ENCODE data around the gene ASB10.
A peak's percentile ranks its signal among the peaks of the same experiment; 100 is the strongest.

The ASB10 gene

GRCh38 chr7:151202836-151203235 is 15.8 kb upstream of the ASB10 start:
- Histone ChIP-seq H3K9ac (ENCODE audit: low read length in 5 of 5) (no peak overlapping the region), H3K4me1 (ENCODE audit: control insufficient read depth in 5 of 5, insufficient read depth in 5 of 5, low read length in 5 of 5) (peaks cover 0 to 14% (median 8%) of the 10 kb centered on the region in 5 donors), H3K36me3 (ENCODE audit: control insufficient read depth in 5 of 5, insufficient read depth in 5 of 5, low read length in 5 of 5) (no peaks in the 10 kb centered on the region), H3K27ac (ENCODE audit: low read depth, low read length) (no peak overlapping the region), H3K4me3 (ENCODE audit: low read depth in 1 of 5, low read length in 5 of 5) (no peak overlapping the region), H3K27me3 (ENCODE audit: control insufficient read depth in 5 of 5, insufficient read depth in 4 of 5, low read length in 5 of 5) (peaks cover 19 to 27% (median 21%) of the 10 kb centered on the region in 5 donors), H3K9me3 (ENCODE audit: control insufficient read depth in 5 of 5, low read length in 5 of 5) (no peaks in the 10 kb centered on the region)

- Histone ChIP-seq H3K4me3 (ENCODE audit: low read depth in 1 of 5, low read length in 5 of 5) (no peak overlapping the region), H3K9ac (ENCODE audit: low read length in 5 of 5) (no peak overlapping the region), H3K4me1 (ENCODE audit: control insufficient read depth in 5 of 5, insufficient read depth in 5 of 5, low read length in 5 of 5) (peaks cover 0 to 14% (median 8%) of the 10 kb centered on the region in 5 donors), H3K9me3 (ENCODE audit: control insufficient read depth in 5 of 5, low read length in 5 of 5) (no peaks in the 10 kb centered on the region), H3K27ac (ENCODE audit: low read depth, low read length) (no peak overlapping the region), H3K27me3 (ENCODE audit: control insufficient read depth in 5 of 5, insufficient read depth in 4 of 5, low read length in 5 of 5) (peaks cover 16 to 23% (median 18%) of the 10 kb centered on the region in 5 donors), H3K36me3 (ENCODE audit: control insufficient read depth in 5 of 5, insufficient read depth in 5 of 5, low read length in 5 of 5) (no peaks in the 10 kb centered on the region)
Observed at GRCh38 chr7:151201751-151202150, 14.7 kb upstream of the ASB10 start.

- Histone ChIP-seq H3K27ac (ENCODE audit: low read depth, low read length) (no peak overlapping the region), H3K36me3 (ENCODE audit: control insufficient read depth in 5 of 5, insufficient read depth in 5 of 5, low read length in 5 of 5) (no peaks in the 10 kb centered on the region), H3K27me3 (ENCODE audit: control insufficient read depth in 5 of 5, insufficient read depth in 4 of 5, low read length in 5 of 5) (peaks cover 16 to 23% (median 18%) of the 10 kb centered on the region in 5 donors), H3K9ac (ENCODE audit: low read length in 5 of 5) (no peak overlapping the region), H3K4me3 (ENCODE audit: low read depth in 1 of 5, low read length in 5 of 5) (no peak overlapping the region), H3K9me3 (ENCODE audit: control insufficient read depth in 5 of 5, low read length in 5 of 5) (no peaks in the 10 kb centered on the region), H3K4me1 (ENCODE audit: control insufficient read depth in 5 of 5, insufficient read depth in 5 of 5, low read length in 5 of 5) (peaks cover 0 to 14% (median 8%) of the 10 kb centered on the region in 5 donors)
Observed at GRCh38 chr7:151201344-151201743, 14.3 kb upstream of the ASB10 start.

- peaks cover 0 to 24% (median 14%) of the 10 kb centered on the region in 5 donors for H3K4me1 ChIP-seq (ENCODE audit: control insufficient read depth in 5 of 5, insufficient read depth in 5 of 5, low read length in 5 of 5)
- peaks cover 4 to 11% (median 8%) of the 10 kb centered on the region in 5 donors for H3K27me3 ChIP-seq (ENCODE audit: control insufficient read depth in 5 of 5, insufficient read depth in 4 of 5, low read length in 5 of 5)
- no peaks in the 10 kb centered on the region for H3K9me3 ChIP-seq (ENCODE audit: control insufficient read depth in 5 of 5, low read length in 5 of 5)
- peak overlapping the region in 1 of 5 donors; percentile 16 for H3K9ac ChIP-seq (ENCODE audit: low read length in 5 of 5)
- no peaks in the 10 kb centered on the region for H3K36me3 ChIP-seq (ENCODE audit: control insufficient read depth in 5 of 5, insufficient read depth in 5 of 5, low read length in 5 of 5)
- H3K4me3 ChIP-seq (ENCODE audit: low read depth in 1 of 5, low read length in 5 of 5) = peak overlapping the region in 1 of 5 donors; percentile 27
- no peak overlapping the region for H3K27ac ChIP-seq (ENCODE audit: low read depth, low read length)
Observed at GRCh38 chr7:151198945-151199848, 12.1 kb upstream of the ASB10 start.

- H3K4me1 ChIP-seq (ENCODE audit: control insufficient read depth in 5 of 5, insufficient read depth in 5 of 5, low read length in 5 of 5) = peaks cover 0 to 25% (median 14%) of the 10 kb centered on the region in 5 donors
- H3K36me3 ChIP-seq (ENCODE audit: control insufficient read depth in 5 of 5, insufficient read depth in 5 of 5, low read length in 5 of 5) = no peaks in the 10 kb centered on the region
- no peak overlapping the region for H3K27ac ChIP-seq (ENCODE audit: low read depth, low read length)
- H3K9ac ChIP-seq (ENCODE audit: low read length in 5 of 5) = no peak overlapping the region
- H3K27me3 ChIP-seq (ENCODE audit: control insufficient read depth in 5 of 5, insufficient read depth in 4 of 5, low read length in 5 of 5) = peaks cover 0 to 9% (median 6%) of the 10 kb centered on the region in 5 donors
- H3K9me3 ChIP-seq (ENCODE audit: control insufficient read depth in 5 of 5, low read length in 5 of 5) = no peaks in the 10 kb centered on the region
- H3K4me3 ChIP-seq (ENCODE audit: low read depth in 1 of 5, low read length in 5 of 5) = no peak overlapping the region
Observed at GRCh38 chr7:151197932-151198331, 10.9 kb upstream of the ASB10 start.

- Histone ChIP-seq H3K27me3 (ENCODE audit: control insufficient read depth in 5 of 5, insufficient read depth in 4 of 5, low read length in 5 of 5) (peaks cover 0 to 9% (median 7%) of the 10 kb centered on the region in 5 donors), H3K4me3 (ENCODE audit: low read depth in 1 of 5, low read length in 5 of 5) (no peak overlapping the region), H3K36me3 (ENCODE audit: control insufficient read depth in 5 of 5, insufficient read depth in 5 of 5, low read length in 5 of 5) (no peaks in the 10 kb centered on the region), H3K27ac (ENCODE audit: low read depth, low read length) (no peak overlapping the region), H3K9ac (ENCODE audit: low read length in 5 of 5) (no peak overlapping the region), H3K4me1 (ENCODE audit: control insufficient read depth in 5 of 5, insufficient read depth in 5 of 5, low read length in 5 of 5) (peaks cover 1 to 27% (median 14%) of the 10 kb centered on the region in 5 donors), H3K9me3 (ENCODE audit: control insufficient read depth in 5 of 5, low read length in 5 of 5) (no peaks in the 10 kb centered on the region)
Observed at GRCh38 chr7:151195616-151196450, 8.8 kb upstream of the ASB10 start.

GRCh38 chr7:151194188-151194587 is 7.1 kb upstream of the ASB10 start:
- H3K4me3 ChIP-seq (ENCODE audit: low read depth in 1 of 5, low read length in 5 of 5) = no peak overlapping the region
- no peak overlapping the region for H3K9ac ChIP-seq (ENCODE audit: low read length in 5 of 5)
- H3K27ac ChIP-seq (ENCODE audit: low read depth, low read length) = no peak overlapping the region
- H3K27me3 ChIP-seq (ENCODE audit: control insufficient read depth in 5 of 5, insufficient read depth in 4 of 5, low read length in 5 of 5) = peaks cover 0 to 9% (median 7%) of the 10 kb centered on the region in 5 donors
- H3K36me3 ChIP-seq (ENCODE audit: control insufficient read depth in 5 of 5, insufficient read depth in 5 of 5, low read length in 5 of 5) = no peaks in the 10 kb centered on the region
- H3K9me3 ChIP-seq (ENCODE audit: control insufficient read depth in 5 of 5, low read length in 5 of 5) = no peaks in the 10 kb centered on the region
- H3K4me1 ChIP-seq (ENCODE audit: control insufficient read depth in 5 of 5, insufficient read depth in 5 of 5, low read length in 5 of 5) = peaks cover under 1 to 19% (median 2%) of the 10 kb centered on the region in 5 donors

GRCh38 chr7:151193203-151193978 is 6.3 kb upstream of the ASB10 start:
- Histone ChIP-seq H3K4me1 (ENCODE audit: control insufficient read depth in 5 of 5, insufficient read depth in 5 of 5, low read length in 5 of 5) (peaks cover 0 to 19% (median 1%) of the 10 kb centered on the region in 5 donors), H3K27ac (ENCODE audit: low read depth, low read length) (no peak overlapping the region), H3K9ac (ENCODE audit: low read length in 5 of 5) (no peak overlapping the region), H3K36me3 (ENCODE audit: control insufficient read depth in 5 of 5, insufficient read depth in 5 of 5, low read length in 5 of 5) (no peaks in the 10 kb centered on the region), H3K27me3 (ENCODE audit: control insufficient read depth in 5 of 5, insufficient read depth in 4 of 5, low read length in 5 of 5) (peaks cover 0 to 9% (median 7%) of the 10 kb centered on the region in 5 donors), H3K9me3 (ENCODE audit: control insufficient read depth in 5 of 5, low read length in 5 of 5) (no peaks in the 10 kb centered on the region), H3K4me3 (ENCODE audit: low read depth in 1 of 5, low read length in 5 of 5) (no peak overlapping the region)

GRCh38 chr7:151192002-151192539 is 5.0 kb upstream of the ASB10 start:
- no peaks in the 10 kb centered on the region for H3K36me3 ChIP-seq (ENCODE audit: control insufficient read depth in 5 of 5, insufficient read depth in 5 of 5, low read length in 5 of 5)
- H3K4me1 ChIP-seq (ENCODE audit: control insufficient read depth in 5 of 5, insufficient read depth in 5 of 5, low read length in 5 of 5) = peaks cover 0 to 19% (median 1%) of the 10 kb centered on the region in 5 donors
- no peak overlapping the region for H3K9ac ChIP-seq (ENCODE audit: low read length in 5 of 5)
- no peak overlapping the region for H3K27ac ChIP-seq (ENCODE audit: low read depth, low read length)
- no peaks in the 10 kb centered on the region for H3K9me3 ChIP-seq (ENCODE audit: control insufficient read depth in 5 of 5, low read length in 5 of 5)
- peaks cover 2 to 12% (median 8%) of the 10 kb centered on the region in 5 donors for H3K27me3 ChIP-seq (ENCODE audit: control insufficient read depth in 5 of 5, insufficient read depth in 4 of 5, low read length in 5 of 5)
- H3K4me3 ChIP-seq (ENCODE audit: low read depth in 1 of 5, low read length in 5 of 5) = no peak overlapping the region

Data from subcutaneous abdominal adipose tissue (tissue), 5 donors.